Smooth muscle cell (in vitro differentiated cells): ENCODE measurements around the gene HOXD11. TPM values are rescaled to one million over a fixed set of nuclear protein-coding genes. Genes with fewer than 3 reads are reported as not detected.

Experiments used
- DNase-seq: peaks from one replicate; lab custom pipeline; 2025; ENCODE audit not compliant: unreplicated experiment; lab: John Stamatoyannopoulos, UW
- H2AFZ ChIP-seq: fragments of 200-600 bp; sonication (generic); 2 replicates; pipeline ENCODE4 v1.6.0; 2016; ENCODE audit warnings: antibody characterized with exemption, low read depth, mild to moderate bottlenecking
- H3F3A ChIP-seq: fragments of 200-600 bp; sonication (generic); 2 replicates; pipeline ENCODE4 v1.6.0; 2017; ENCODE audit warnings: antibody characterized with exemption, low read depth
- H3K27ac ChIP-seq: fragments of 200-600 bp; sonication (generic); 2 replicates; pipeline ENCODE4 v1.5.1; 2016; ENCODE audit warnings: low read depth, mild to moderate bottlenecking
- H3K27me3 ChIP-seq: fragments of 200-600 bp; sonication (generic); 2 replicates; pipeline ENCODE4 v1.6.1; 2016; ENCODE audit warnings: low read depth, mild to moderate bottlenecking
- H3K36me3 ChIP-seq: fragments of 200-600 bp; sonication (generic); 2 replicates; pipeline ENCODE4 v1.5.1; 2016; ENCODE audit warnings: low read depth
- H3K4me1 ChIP-seq: fragments of 200-600 bp; sonication (generic); 2 replicates; pipeline ENCODE4 v1.5.1; 2016; ENCODE audit warnings: low read depth
- H3K4me2 ChIP-seq: fragments of 200-600 bp; sonication (generic); 2 replicates; pipeline ENCODE4 v1.6.0; 2016; ENCODE audit warnings: mild to moderate bottlenecking
- H3K4me3 ChIP-seq: fragments of 200-600 bp; sonication (generic); 2 replicates; pipeline ENCODE4 v1.5.1; 2016; ENCODE audit warnings: mild to moderate bottlenecking
- H3K79me2 ChIP-seq: fragments of 200-600 bp; sonication (generic); 2 replicates; pipeline ENCODE4 v1.6.0; 2016; ENCODE audit warnings: low read depth, mild to moderate bottlenecking
- H3K9ac ChIP-seq: fragments of 200-600 bp; sonication (generic); 2 replicates; pipeline ENCODE4 v1.6.0; 2016; ENCODE audit warnings: low read depth
- H3K9me3 ChIP-seq: fragments of 200-600 bp; sonication (generic); replicated peaks from 2 replicates; pipeline ENCODE4 v1.5.1; 2016; ENCODE audit warnings: low read depth
- H4K20me1 ChIP-seq: fragments of 200-600 bp; sonication (generic); 2 replicates; pipeline ENCODE4 v1.6.0; 2016; ENCODE audit warnings: low read depth
- CTCF ChIP-seq: fragments of 200-600 bp; sonication (generic); IDR thresholded peaks from 2 replicates; pipeline ENCODE4 v1.5.1; 2017; ENCODE audit warnings: borderline replicate concordance, mild to moderate bottlenecking, antibody characterized with exemption; ENCODE audit not compliant: insufficient read depth, poor library complexity, severe bottlenecking
- WGBS: methylation state at CpG from one replicate; pipeline ENCODE4 v1.1.7; 2016; ENCODE audit warnings: low lambda C conversion rate; 5-methylcytosine and 5-hydroxymethylcytosine counted together
- polyA plus RNA-seq: library from polyadenylated mRNA; unstranded; fragments of >200 nt; fragmentation: Nextera tagmentation; extraction: Ambion mirVana; gene quantifications from 2 replicates; pipeline ENCODE4 v1.2.1, GENCODE V29; 2016
- total RNA-seq: library from RNA; depleted of rRNA; stranded (reverse); fragments of >200 nt; gene quantifications from 2 replicates; pipeline ENCODE4 v1.2.3, GENCODE V29; 2014

The HOXD11 gene
- total and polyA plus RNA-seq, 2 experiments from 2014 or later: 4.4 to 7.9 TPM

- H3K4me2 ChIP-seq: peak overlapping the region; percentile 96
- no peaks in the 10 kb centered on the region for H3K9me3 ChIP-seq
- WGBS: 2% methylated on average over 18 of the region's 18 CpGs
- H3K4me3 ChIP-seq: peak overlapping the region; percentile 58
- DNase-seq: no peak
- H3K4me1 ChIP-seq: no peaks in the 10 kb centered on the region
- no peaks in the 10 kb centered on the region for H3K79me2 ChIP-seq
- no peaks in the 10 kb centered on the region for H3K36me3 ChIP-seq
- peaks cover 3% of the 10 kb centered on the region for H3F3A ChIP-seq
- H2AFZ ChIP-seq: peak overlapping the region; percentile 89
- H3K27ac ChIP-seq: no peak overlapping the region
- H4K20me1 ChIP-seq: no peaks in the 10 kb centered on the region
- no peak overlapping the region for H3K9ac ChIP-seq
- H3K27me3 ChIP-seq: peaks cover 100% of the 10 kb centered on the region
- TF ChIP-seq CTCF: peak; percentile 10
These were observed 9.2 kb upstream of the HOXD11 start for GRCh38 chr2:176097820-176098365.

- peaks cover 3% of the 10 kb centered on the region for H3F3A ChIP-seq
- no peak for TF ChIP-seq CTCF
- WGBS: 4% methylated on average over 35 of the region's 35 CpGs
- no peak for DNase-seq
- H2AFZ ChIP-seq: peak overlapping the region; percentile 89
- no peaks in the 10 kb centered on the region for H3K4me1 ChIP-seq
- H3K27me3 ChIP-seq: peaks cover 99% of the 10 kb centered on the region
- no peak overlapping the region for H3K9ac ChIP-seq
- no peaks in the 10 kb centered on the region for H3K79me2 ChIP-seq
- H3K9me3 ChIP-seq: no peaks in the 10 kb centered on the region
- no peak overlapping the region for H3K27ac ChIP-seq
- H3K36me3 ChIP-seq: no peaks in the 10 kb centered on the region
- peak overlapping the region; percentile 96 for H3K4me2 ChIP-seq
- H3K4me3 ChIP-seq: peak overlapping the region; percentile 58
- H4K20me1 ChIP-seq: no peaks in the 10 kb centered on the region
These were observed 8.5 kb upstream of the HOXD11 start for GRCh38 chr2:176098366-176099158.

GRCh38 chr2:176099159-176099727, 7.8 kb upstream of the HOXD11 start:
- Histone ChIP-seq H3K9ac (no peak overlapping the region), H3K4me1 (no peaks in the 10 kb centered on the region), H3F3A (peaks cover 3% of the 10 kb centered on the region), H2AFZ (peak overlapping the region; percentile 31), H3K4me2 (peak overlapping the region; percentile 96), H3K79me2 (no peaks in the 10 kb centered on the region), H3K36me3 (no peaks in the 10 kb centered on the region), H3K27ac (no peak overlapping the region), H3K9me3 (no peaks in the 10 kb centered on the region), H4K20me1 (no peaks in the 10 kb centered on the region), H3K27me3 (peaks cover 96% of the 10 kb centered on the region), H3K4me3 (peak overlapping the region; percentile 58)
- no peak for DNase-seq
- WGBS: 10% methylated on average over 30 of the region's 30 CpGs
- TF ChIP-seq CTCF: no peak
